Neuron (in vitro differentiated cells): ENCODE data around the gene OVOL3.

Experiments used
- H2AFZ ChIP-seq: one replicate; pipeline ENCODE4 v1.6.1; 2013; ENCODE audit warnings: low read depth, mild to moderate bottlenecking, inconsistent platforms, low read length, moderate library complexity
- H3K27me3 ChIP-seq: one replicate; pipeline ENCODE4 v1.6.1; 2013; ENCODE audit warnings: low read length; ENCODE audit not compliant: insufficient read depth
- H3K36me3 ChIP-seq: one replicate; pipeline ENCODE4 v1.6.1; 2013; ENCODE audit warnings: low read length; ENCODE audit not compliant: insufficient read depth
- H3K4me1 ChIP-seq: one replicate; pipeline ENCODE4 v1.6.1; 2013; ENCODE audit warnings: low read length; ENCODE audit not compliant: insufficient read depth
- H3K4me3 ChIP-seq: 2 replicates; pipeline ENCODE4 v1.5.1; 2013; ENCODE audit warnings: mild to moderate bottlenecking, low read length, moderate library complexity
- H3K9me3 ChIP-seq: one replicate; pipeline ENCODE4 v1.6.1; 2013; ENCODE audit warnings: low read length

The OVOL3 gene

DNA sequence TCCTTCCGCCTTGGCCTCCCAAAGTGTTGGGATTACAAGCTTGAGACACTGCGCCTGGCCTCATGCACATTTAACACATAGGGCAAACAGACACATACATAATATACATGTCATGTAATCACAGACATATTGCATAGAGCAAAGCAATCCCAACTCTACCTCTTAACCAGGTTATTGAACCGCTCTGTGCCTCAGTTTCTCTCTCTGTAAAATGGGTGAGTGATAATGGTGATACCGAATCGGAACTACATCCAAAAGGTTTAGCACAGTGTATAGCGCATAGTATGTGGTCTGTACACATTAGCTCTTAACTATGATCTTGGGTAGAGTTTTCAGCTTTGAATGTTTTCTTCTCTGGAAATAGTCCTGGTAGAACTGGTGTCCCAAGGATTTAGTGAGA, 33.7 kb downstream of the OVOL3 start:
- no peaks in the 10 kb centered on the region for H3K27me3 ChIP-seq
- H3K36me3 ChIP-seq = peaks cover 53% of the 10 kb centered on the region
- no peaks in the 10 kb centered on the region for H3K9me3 ChIP-seq
- H2AFZ ChIP-seq = no peak overlapping the region
- H3K4me1 ChIP-seq = no peaks in the 10 kb centered on the region
- H3K4me3 ChIP-seq = no peak overlapping the region

DNA sequence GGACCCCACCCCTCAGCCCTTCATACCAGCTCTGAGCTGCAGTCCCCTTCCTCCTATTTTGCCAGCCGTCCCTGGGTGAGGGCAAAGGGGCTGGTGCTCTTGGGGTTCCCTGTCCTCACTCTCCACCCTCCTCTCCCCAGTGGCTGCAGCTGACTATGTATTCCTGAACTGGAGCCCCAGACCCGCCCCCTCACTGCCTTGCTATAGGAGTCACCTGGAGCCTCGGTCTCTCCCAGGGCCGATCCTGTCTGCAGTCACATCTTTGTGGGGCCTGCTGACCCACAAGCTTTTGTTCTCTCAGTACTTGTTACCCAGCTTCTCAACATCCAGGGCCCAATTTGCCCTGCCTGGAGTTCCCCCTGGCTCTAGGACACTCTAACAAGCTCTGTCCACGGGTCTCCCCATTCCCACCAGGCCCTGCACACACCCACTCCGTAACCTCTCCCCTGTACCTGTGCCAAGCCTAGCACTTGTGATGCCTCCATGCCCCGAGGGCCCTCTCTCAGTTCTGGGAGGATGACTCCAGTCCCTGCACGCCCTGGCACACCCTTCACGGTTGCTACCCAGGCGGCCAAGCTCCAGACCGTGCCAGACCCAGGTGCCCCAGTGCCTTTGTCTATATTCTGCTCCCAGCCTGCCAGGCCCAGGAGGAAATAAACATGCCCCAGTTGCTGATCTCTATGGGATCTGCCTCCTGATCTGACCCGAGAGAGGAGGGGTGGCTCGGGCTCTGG, 38.9 kb downstream of the OVOL3 start:
- no peaks in the 10 kb centered on the region for H3K4me1 ChIP-seq
- no peak overlapping the region for H3K4me3 ChIP-seq
- peaks cover 57% of the 10 kb centered on the region for H3K36me3 ChIP-seq
- no peak overlapping the region for H2AFZ ChIP-seq
- H3K27me3 ChIP-seq = no peaks in the 10 kb centered on the region
- H3K9me3 ChIP-seq = peaks cover 2% of the 10 kb centered on the region

DNA sequence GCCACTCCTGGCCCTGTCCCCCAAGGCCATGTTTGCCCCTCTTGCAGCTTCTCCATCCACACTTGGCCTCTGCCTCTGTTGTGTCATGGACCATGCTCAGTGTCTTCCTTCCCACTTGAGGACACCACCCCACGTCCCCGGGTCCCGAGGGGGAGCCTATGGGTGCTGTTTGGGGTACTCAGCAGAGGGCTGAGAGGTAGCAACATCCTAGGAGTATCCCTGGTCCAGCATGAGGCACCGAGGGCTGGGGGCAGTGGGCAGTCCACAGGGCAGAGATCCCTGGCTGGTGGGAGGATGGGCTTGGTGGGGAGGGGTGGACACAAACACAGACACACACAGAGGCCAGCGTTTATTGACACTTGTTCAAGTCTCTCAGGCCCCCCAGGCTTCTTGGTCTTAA, 39.6 kb downstream of the OVOL3 start:
- H3K4me3 ChIP-seq = no peak overlapping the region
- peaks cover 2% of the 10 kb centered on the region for H3K9me3 ChIP-seq
- H3K27me3 ChIP-seq = no peaks in the 10 kb centered on the region
- peaks cover 50% of the 10 kb centered on the region for H3K36me3 ChIP-seq
- H2AFZ ChIP-seq = no peak overlapping the region
- H3K4me1 ChIP-seq = no peaks in the 10 kb centered on the region

DNA sequence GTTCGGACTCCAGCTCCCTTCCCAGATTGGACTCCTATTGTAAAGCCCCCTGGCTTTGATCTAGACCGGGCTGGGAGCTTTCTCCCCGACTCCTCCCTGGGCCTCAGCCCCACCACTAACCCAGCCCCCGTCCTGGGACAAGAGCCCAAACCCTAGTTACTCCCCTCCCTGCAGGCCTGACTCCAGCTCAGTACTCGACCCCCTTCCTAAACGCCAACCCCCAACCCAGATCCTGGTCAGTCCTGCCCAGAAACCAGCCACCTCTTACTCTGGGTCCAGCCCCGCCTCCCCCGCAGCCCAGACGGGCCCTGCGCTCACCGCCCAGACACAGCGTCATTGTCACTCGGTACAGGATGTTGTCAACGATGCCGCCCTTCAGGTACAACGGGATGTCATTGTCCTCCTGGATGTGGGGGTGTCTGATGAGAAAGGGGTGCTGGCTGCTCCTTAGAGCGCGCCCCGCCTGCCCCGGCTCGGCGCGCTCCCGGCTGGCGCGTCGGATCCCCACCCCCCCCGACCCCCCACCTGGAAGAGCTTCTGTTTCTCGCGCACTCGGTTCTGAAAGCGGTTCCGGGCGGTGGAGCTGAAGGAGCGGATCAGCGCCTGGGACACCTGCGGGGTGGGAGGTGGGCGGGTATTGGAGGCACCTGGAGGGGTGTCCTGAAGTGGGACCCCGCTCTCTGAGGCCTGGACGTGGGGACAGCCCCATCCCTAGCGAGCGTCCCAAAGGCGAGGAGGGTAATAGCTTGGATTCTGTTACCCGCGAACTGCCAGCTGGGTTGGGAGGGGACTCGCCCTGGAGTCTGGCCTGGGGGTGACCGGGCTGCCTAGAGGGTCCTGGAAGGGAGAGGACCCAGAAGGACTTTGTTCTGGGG, 40.4 kb downstream of the OVOL3 start:
- Histone ChIP-seq H3K4me3 (no peak overlapping the region), H2AFZ (no peak overlapping the region), H3K27me3 (no peaks in the 10 kb centered on the region), H3K4me1 (no peaks in the 10 kb centered on the region), H3K36me3 (peaks cover 43% of the 10 kb centered on the region), H3K9me3 (peaks cover 2% of the 10 kb centered on the region)

DNA sequence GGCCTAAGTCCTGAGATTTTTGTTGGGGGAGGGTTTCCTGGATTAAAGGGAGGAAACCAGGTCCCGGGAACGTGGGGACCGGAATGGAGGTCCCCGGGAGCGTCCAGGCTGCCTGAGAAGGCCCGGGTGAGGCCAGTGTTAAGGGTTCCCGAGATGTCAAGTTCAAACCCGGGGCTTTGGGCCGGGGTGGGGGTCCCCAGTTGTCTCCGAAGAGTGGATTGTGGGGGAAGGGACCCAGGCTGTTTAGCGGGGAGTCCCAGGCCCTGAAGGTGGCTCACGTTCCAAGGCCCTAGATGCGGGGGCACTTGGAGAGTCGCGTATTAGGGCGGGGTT, 41.0 kb downstream of the OVOL3 start:
- Histone ChIP-seq H3K9me3 (peaks cover 2% of the 10 kb centered on the region), H3K27me3 (no peaks in the 10 kb centered on the region), H2AFZ (no peak overlapping the region), H3K4me1 (no peaks in the 10 kb centered on the region), H3K4me3 (no peak overlapping the region), H3K36me3 (peaks cover 38% of the 10 kb centered on the region)

DNA sequence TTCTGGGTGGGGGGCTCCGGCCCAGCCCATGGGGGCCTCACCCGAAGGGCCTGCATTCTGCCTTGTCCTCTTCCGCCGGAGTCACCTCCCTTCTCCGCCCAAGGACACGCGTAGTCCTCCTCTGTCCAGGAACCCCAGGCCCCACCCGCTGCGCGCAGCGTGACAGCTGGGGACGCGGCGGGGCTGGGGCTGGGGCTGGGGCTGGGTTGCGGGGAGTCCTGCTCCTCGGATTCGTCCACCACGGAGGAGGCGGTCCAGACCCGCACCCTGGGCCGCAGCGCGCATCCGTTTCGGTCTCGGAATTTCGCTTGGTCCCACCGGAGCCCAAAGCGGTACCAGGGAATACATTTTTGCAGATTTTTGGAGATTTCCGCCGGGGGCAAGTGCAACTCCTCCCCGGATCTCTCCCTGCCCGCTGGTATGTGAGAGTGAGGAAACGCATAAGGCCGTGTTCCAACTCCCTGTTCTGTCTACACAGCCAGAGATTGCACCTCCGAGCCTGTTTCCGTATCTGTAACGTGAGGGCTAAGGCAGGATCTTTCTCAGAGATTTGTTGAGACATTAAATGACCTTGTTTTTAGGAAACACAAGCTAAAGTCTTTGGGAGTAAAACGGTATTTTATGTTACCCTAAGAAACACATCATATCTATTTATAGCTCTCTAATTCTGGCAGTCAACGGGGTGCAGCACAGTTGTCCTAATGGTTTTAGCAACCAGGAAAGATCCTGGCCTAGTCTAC, 41.6 kb downstream of the OVOL3 start, which contains the start of gene COX7A1:
COX7A1 (minus strand) TSS at position 96 of the 740 bp plus-strand sequence; CDS start at position 56, 40 bp downstream.
- Histone ChIP-seq H3K36me3 (peaks cover 38% of the 10 kb centered on the region), H3K4me1 (no peaks in the 10 kb centered on the region), H3K4me3 (no peak within 1 kb of the TSS)

DNA sequence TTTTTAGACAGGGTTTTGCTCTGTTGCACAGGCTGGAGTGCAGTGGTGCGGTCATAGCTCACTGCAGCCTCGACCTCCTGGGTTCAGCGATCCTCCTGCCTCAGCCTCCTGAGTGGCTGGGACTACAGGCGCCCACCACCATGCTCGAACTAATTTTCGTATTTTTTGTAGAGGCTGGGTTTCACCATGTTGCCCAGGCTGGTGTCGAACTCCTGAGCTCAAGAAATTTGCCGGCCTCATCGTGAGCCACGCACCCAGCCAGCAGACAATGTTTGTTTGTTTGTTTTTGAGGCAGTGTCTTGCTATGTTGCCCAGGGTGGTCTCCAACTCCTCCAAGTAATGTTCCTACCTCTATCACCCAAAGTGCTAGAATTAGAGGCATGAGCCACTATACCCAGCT, 42.2 kb downstream of the OVOL3 start:
- Histone ChIP-seq H3K27me3 (no peaks in the 10 kb centered on the region), H3K36me3 (peaks cover 33% of the 10 kb centered on the region), H3K9me3 (peaks cover 2% of the 10 kb centered on the region), H3K4me1 (no peaks in the 10 kb centered on the region), H3K4me3 (no peak overlapping the region), H2AFZ (no peak overlapping the region)

More for the DNA sequence above, 41.6 kb downstream of the OVOL3 start, which contains the start of gene COX7A1:
- no peak within 1 kb of the TSS for H2AFZ ChIP-seq
- no peaks in the 10 kb centered on the region for H3K27me3 ChIP-seq
- H3K9me3 ChIP-seq = peaks cover 2% of the 10 kb centered on the region

DNA sequence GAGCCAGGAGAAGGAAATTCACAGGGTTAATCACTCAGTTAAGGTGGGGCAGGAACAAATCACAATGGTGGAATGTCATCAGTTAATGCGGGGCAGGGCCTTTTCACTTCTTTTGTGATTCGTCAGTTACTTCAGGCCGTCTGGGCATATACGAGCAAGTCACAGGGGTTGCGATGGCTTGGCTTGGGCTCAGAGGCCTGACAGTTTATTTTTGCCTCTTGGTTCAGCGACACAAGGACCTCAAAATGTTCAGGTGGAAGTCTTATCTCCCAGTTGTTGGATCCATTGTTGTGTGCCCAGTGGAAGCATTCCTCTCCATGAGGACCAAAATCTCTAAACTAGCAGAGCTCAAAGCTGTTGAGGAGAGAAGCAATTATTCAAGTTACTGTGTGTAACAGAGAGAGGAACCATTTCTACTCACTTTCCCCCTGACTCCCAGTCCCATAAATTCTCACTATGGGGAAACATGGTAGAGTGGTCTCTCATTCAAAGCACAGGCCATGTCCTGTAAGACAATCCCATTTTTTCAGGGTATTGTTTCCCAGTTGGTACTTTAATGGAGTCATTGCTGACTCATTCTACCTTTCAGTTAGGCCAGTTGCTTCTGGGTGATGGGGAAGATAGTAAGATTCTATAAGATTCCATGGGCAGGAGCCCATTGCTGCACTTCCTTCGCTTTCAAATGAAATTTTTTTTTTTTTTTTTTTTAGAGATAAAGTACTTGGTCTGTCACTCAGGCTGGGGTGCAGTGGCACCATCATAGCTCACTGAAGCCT, 50.1 kb downstream of the OVOL3 start:
- Histone ChIP-seq H3K36me3 (peaks cover 6% of the 10 kb centered on the region), H3K4me3 (no peak overlapping the region), H3K9me3 (no peaks in the 10 kb centered on the region), H3K27me3 (no peaks in the 10 kb centered on the region), H2AFZ (no peak overlapping the region), H3K4me1 (no peaks in the 10 kb centered on the region)
